Glomerular endothelial cell (primary cell): ENCODE measurements around the gene RNF169. TPM values are rescaled to one million over a fixed set of nuclear protein-coding genes. Genes with fewer than 3 reads are reported as not detected.
"Not testable (repeated sequence)": the region's sequence is repeated elsewhere in the genome, so short reads cannot be mapped to it uniquely, and the experiment has no call there.

Experiments
- DNase-seq: peaks from one replicate; pipeline ENCODE4 v3.0.0-alpha.2; 2011; ENCODE audit warnings: low read depth, low spot score; ENCODE audit errors: extremely low read depth
- total RNA-seq: library from RNA; depleted of rRNA; stranded (reverse); fragments of >200 nt; gene quantifications from 2 replicates; pipeline ENCODE4 v1.2.3, GENCODE V29; 2015

Gene RNF169
- total RNA-seq, 1 donor from 2014 or later: 23.7 TPM

DNA sequence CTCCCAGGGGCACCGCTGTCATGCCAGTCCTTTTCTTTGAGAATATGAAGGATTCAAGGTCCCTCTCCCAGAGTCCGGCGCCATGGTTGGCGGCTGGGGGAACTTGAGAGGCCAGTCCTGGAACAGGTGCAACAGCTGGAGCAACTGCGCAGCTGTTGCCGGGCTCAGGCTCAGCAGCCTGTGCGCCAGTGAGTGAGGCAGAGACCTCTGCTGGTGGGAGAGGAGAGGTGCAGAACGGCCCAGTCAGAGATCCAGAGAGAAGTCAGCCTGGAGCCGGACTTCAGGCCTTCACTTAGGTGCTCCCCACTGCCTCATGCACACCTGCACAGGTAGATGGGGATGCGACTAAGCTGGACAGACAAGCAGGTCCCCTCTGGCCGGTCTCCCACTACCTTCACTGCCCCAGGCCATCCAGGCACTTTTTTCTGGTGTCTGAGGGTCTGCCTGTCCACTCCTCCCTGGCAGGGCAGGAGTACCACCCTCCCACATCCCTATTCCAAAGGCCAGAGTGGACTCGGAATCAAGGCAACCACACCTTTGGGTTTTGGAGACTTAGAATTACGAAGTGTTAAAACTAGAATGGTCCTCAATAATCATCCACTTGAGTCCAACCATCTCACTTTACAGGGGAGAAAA, 22.0 kb upstream of the RNF169 start:
- no peak for DNase-seq

- no peak for DNase-seq
These were observed 19.3 kb upstream of the RNF169 start for GRCh38 chr11:74729397-74729796.

- DNase-seq: no peak
These were observed 17.9 kb upstream of the RNF169 start for GRCh38 chr11:74730571-74731260.

GRCh38 chr11:74731301-74732094, 17.2 kb upstream of the RNF169 start, which contains the start of gene CHRDL2:
TSS of gene CHRDL2 (minus strand) at chr11:74731426. CDS start at chr11:74730888, 538 bp downstream.
- no peak for DNase-seq

DNA sequence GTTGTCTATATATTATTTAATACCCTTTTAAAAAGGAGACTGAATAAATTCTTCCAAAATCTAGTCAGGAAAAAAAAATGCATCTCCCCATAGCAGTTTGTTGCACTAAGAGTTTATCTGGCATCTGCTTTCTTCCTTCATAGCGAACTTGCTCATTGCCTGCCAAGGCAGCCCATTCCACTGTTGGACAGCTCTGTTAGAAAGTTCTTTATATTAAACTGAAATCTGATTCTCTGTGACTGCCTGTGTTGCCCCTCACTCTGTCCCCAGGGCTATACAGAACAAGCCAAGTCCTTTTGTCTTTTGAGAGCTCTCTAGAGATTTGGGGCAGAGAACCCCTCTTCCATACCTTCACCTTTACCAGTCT, 14.1 kb upstream of the RNF169 start:
- DNase-seq: no peak

DNA sequence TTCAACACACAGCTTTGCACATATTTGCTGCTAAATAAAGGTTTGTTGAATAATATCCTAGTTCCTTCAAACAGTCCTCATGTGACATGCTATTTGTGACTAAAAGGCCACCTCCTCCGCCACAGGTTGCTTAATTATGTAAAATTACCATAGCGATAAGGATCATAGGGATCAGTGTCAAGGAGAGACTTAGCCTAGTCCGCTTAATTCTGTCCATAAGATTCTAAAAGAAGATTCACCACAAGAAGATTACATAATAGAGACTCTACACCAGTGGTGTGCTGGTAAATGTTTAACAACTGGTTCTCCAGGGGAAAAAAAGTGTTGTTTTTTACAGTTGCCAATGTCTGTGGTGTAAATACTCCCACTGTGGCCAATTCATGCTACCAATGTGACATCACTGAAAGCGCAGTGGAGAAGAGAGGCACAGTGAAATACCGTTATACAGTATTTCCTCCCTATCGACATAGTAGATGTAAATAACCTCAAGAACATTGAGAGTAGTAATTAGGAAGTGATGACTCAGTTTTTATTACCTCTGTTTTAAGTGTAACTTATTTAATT, 13.2 kb upstream of the RNF169 start:
- no peak for DNase-seq

GRCh38 chr11:74736031-74736430, 12.6 kb upstream of the RNF169 start:
- no peak for DNase-seq

- no peak for DNase-seq
These were observed 8.9 kb upstream of the RNF169 start for GRCh38 chr11:74739546-74740270.

GRCh38 chr11:74742070-74742469, 6.6 kb upstream of the RNF169 start:
- DNase-seq: no peak

DNA sequence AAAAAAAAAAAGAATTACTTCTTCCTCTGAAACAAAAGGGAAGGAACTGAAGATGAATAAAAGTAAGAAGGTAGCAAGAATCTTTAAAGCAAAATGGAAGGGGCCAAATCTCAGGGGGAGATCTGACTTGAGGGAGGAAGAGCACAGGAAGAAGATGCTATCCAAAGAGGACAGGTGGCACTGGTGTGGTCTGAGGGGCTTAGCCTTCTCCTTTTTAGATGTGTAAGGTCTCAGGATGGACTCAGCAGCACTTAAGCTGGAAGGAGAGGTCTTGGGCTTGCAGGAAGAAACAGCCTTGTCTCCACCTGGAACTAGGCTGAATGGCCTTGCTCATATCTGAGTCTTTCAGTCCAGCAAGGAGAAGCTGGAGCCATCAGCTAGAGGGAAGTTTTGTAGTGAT, 5.0 kb upstream of the RNF169 start:
- no peak for DNase-seq

DNA sequence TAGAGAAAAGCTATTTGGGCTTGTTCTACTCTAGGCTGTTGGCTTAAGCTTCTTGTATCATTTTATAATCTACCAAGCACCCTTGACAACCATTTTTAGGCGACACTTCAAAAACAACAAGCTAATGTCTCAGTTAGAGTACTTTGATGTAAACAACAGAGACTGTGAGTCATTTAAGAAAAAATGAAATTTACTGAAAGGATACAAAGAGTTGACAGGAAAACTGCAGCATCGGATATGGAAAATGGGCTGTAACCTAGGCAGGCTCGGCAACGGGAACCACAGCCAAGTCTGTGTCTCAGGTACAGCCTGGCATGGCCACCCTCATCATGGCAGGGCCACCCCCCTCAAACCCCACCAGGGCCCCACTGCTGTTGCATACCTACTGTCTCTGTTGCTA, 4.4 kb upstream of the RNF169 start:
- DNase-seq: no peak

DNA sequence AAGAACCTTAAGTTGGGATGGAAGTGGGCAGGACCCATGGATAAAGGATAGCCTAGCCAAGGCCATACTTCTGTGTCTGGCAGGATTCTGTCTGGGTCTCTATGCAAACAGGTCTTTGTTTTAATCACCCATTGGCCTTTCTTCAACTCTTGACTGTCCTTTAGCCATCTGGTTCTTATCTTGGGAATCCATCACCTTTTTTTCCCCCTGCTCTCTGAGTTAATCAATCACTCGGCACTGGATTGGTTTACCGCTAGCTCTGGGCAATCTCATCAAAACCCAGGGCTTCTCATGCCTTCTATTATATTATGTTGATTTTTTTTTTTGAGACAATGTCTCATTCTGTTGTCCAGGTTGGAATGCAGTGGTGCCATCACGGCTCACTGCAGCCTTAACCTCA, 1.8 kb upstream of the RNF169 start:
- no peak for DNase-seq

DNA sequence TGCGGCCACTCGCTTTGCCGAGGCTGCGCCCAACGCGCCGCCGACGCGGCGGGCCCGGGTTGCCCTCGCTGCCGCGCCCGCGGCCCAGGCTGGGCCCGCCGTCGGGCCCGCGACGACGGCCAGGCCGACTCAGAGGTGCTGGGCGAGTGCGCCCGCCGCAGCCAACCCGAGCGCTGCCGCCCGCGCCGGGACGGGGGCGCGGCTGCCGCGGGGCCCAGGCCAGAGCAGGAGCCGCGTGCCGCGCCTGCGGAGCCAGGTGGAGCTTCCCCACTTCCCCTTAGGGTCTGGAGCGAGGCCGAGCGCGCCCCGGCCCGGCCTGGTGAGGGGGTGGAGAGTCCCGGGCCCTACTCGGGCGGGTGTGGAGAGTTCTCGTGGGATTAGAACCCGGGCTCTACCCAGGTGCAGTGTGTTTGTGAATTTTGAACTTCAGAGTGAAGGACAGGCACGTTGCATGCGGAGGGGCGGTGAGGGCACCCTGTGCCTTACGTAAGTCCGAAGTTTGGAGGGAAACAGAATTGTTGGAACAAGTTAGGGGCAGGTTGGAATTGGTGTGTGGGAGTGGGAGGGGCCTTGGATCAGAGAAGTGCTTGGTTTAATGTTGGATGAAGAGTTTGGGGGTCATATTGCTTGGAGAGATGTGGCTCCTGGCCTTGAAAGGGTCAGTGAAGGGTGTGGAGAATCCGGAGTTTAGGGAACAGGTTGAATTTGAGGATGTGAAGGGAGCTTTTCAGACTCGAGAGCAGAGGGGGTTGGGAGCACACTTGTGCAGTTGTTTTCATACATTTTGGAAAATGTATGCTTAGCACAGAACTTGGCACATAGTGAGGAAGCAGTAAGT, 697 bp downstream of the RNF169 start:
- no peak for DNase-seq

DNA sequence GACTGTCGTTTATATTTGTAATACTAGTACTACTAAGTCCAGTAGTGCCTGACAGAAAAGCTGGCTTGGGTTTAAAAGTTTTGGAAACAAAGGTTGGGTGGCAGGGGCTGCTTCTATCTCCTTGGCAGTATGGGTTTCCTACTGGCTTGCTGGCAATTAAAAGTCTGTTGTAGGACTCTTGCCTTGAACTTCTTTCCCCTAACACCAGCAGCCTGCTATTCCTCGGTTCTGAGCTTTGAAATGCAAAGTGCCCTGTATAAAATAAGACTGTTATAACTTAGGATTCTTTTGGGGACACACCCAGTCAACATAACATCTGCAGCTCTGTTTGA, 1.3 kb downstream of the RNF169 start:
- no peak for DNase-seq

GRCh38 chr11:74750598-74750997, 1.9 kb downstream of the RNF169 start:
- not testable (repeated sequence) for DNase-seq

DNA sequence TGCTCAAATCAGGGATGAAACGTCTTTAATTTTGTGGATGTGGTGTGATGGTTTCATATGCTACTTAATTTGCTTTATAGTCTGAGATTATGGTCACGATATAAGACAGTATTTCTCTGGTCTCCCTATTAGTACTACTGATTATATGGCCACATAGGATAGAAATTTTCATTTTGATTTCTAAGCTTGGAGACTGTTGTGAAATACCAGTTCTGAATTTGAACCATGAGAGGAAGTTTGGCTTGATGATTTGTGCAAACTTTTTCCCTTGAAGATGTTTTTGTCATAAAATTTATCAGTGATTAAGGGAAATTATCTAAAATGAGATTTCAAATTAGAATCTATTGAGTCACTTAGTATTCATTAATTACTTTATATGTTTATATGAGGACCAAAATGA, 2.7 kb downstream of the RNF169 start:
- no peak for DNase-seq

GRCh38 chr11:74754507-74755252, 6.0 kb downstream of the RNF169 start:
- peak; percentile 85 for DNase-seq

DNA sequence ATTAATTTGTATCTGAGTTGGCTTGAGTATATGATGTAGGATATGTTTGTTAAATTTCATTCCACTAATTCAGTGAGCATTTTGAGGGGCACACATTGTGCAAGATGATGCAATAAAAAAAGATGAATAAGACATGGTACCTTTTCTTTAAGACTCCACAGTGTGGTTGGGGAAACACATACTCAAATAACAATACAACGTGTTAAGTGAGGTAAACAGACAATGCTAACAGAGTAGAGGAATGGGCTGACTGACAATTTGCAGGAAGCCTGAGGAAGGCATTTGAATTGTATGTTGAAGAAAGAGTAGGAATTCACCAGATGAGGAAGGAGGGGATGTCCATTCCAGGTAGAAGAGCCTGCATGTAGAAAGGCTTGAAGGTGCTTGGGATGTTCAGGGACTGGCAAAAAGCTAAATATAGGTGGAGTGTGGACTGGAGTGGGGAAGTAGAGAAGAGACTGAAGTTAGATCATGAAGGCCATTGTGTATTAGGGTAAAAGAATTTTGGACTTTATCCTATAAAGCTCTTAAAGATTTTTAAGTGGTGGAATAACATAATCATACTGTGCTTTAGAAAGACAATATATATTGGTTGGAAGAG, 6.8 kb downstream of the RNF169 start:
- no peak for DNase-seq

DNA sequence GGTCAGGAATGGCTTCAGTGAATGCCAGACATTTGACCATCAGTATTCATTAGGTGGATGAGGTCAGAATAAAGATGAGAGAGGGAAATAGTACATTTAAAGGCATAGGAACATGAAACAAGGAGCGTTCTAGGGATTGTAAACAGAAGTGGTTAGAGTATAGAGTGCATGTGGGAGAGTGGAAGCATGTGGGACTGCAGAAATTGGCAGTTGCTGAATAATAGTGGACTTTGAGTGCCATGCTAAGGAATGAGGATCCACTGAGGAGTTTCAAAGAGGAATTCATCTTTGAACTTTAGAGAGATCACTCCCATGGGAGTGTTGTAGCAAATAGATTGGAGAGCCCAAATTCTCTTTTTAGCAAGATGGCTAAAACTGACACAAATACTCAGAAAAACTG, 7.9 kb downstream of the RNF169 start:
- DNase-seq: no peak
